NCI-H82 treated with DMSO at 0.1 percent for 48 hours (cell line): ENCODE results near the gene ATP6V0D1.
A peak's percentile ranks its signal among the peaks of the same experiment; 100 is the strongest.

Experiments
- DNase-seq: peaks from one replicate; lab custom pipeline; 2025; ENCODE audit not compliant: unreplicated experiment; lab: John Stamatoyannopoulos, UW

Gene ATP6V0D1

GRCh38 chr16:67409631-67410030 lies 71.3 kb downstream of the ATP6V0D1 start:
- no peak for DNase-seq

GRCh38 chr16:67407788-67408452 lies 73.0 kb downstream of the ATP6V0D1 start:
- no peak for DNase-seq

GRCh38 chr16:67407176-67407787 lies 73.7 kb downstream of the ATP6V0D1 start:
- no peak for DNase-seq

- no peak for DNase-seq
Observed at GRCh38 chr16:67406111-67406971, 74.6 kb downstream of the ATP6V0D1 start.

GRCh38 chr16:67405336-67405735 lies 75.6 kb downstream of the ATP6V0D1 start:
- DNase-seq, result no peak

GRCh38 chr16:67404740-67405226 lies 76.2 kb downstream of the ATP6V0D1 start:
- no peak for DNase-seq

- no peak for DNase-seq
Observed at GRCh38 chr16:67403976-67404555, 76.9 kb downstream of the ATP6V0D1 start.

GRCh38 chr16:67400901-67401300 lies 80.1 kb downstream of the ATP6V0D1 start:
- DNase-seq, result no peak

GRCh38 chr16:67399749-67400704 lies 80.9 kb downstream of the ATP6V0D1 start:
- DNase-seq, result no peak

- no peak for DNase-seq
Observed at GRCh38 chr16:67399218-67399733, 81.7 kb downstream of the ATP6V0D1 start.

- DNase-seq, result no peak
Observed at GRCh38 chr16:67398546-67399217, 82.3 kb downstream of the ATP6V0D1 start.

GRCh38 chr16:67397812-67398545 lies 83.0 kb downstream of the ATP6V0D1 start:
- no peak for DNase-seq

- DNase-seq, result no peak
Observed at GRCh38 chr16:67397036-67397801, 83.7 kb downstream of the ATP6V0D1 start.

GRCh38 chr16:67396159-67397035 lies 84.6 kb downstream of the ATP6V0D1 start:
- peak; percentile 80 for DNase-seq

GRCh38 chr16:67395458-67396158 lies 85.3 kb downstream of the ATP6V0D1 start:
- DNase-seq, result peak; percentile 55

GRCh38 chr16:67395105-67395457 lies 85.9 kb downstream of the ATP6V0D1 start:
- no peak for DNase-seq
